Ascending aorta (tissue), 2 donors: ENCODE data around the gene GPR107. TPM values are rescaled to one million over a fixed set of nuclear protein-coding genes. Genes with fewer than 3 reads are reported as not detected.
"Not testable (repeated sequence)": the region's sequence is repeated elsewhere in the genome, so short reads cannot be mapped to it uniquely, and the experiment has no call there.

Experiments
- DNase-seq, 2 donors: peaks; one replicate each; pipeline ENCODE4 v3.0.0-alpha.2; 2019; ENCODE audit warnings: low spot score in 2 of 2
- H3K27ac ChIP-seq, 2 donors: fragments of 200-600 bp; sonication (generic); one replicate each; pipeline ENCODE4 v1.5.1; 2016 to 2017; ENCODE audit warnings: mild to moderate bottlenecking in 1 of 2
- H3K27me3 ChIP-seq: fragments of 200-600 bp; sonication (generic); one replicate; pipeline ENCODE4 v1.5.1; 2017
- H3K36me3 ChIP-seq, 2 donors: fragments of 200-600 bp; sonication (generic); one replicate each; pipeline ENCODE4 v1.5.1; 2016
- H3K4me1 ChIP-seq, 2 donors: fragments of 200-600 bp; sonication (generic); one replicate each; pipeline ENCODE4 v1.5.1; 2016 to 2017; ENCODE audit warnings: mild to moderate bottlenecking in 1 of 2
- H3K4me3 ChIP-seq, 2 donors: fragments of 200-600 bp; sonication (generic); one replicate each; pipeline ENCODE4 v1.5.1; 2016 to 2017; ENCODE audit warnings: mild to moderate bottlenecking in 1 of 2
- H3K9me3 ChIP-seq, 2 donors: fragments of 200-600 bp; sonication (generic); one replicate each; pipeline ENCODE4 v1.5.1; 2016
- CTCF ChIP-seq, 3 experiments: fragments of 200-600 bp in 2 of 3; fragments of 450-650 bp in 1 of 3; sonication (generic) in 2 of 3; IDR thresholded peaks; one replicate each; pipeline ENCODE4 v1.5.1; 2016 to 2019; ENCODE audit warnings: antibody characterized with exemption in 3 of 3, mild to moderate bottlenecking in 1 of 3, moderate library complexity in 1 of 3
- intact Hi-C: fragments of 100-400 bp; cut with DNase I; formaldehyde crosslinking; loops from one replicate; pipeline ENCODE4 v1.15.1; 2023
- total RNA-seq: library from RNA; depleted of rRNA; stranded (reverse); fragments of >200 nt; gene quantifications from one replicate; pipeline ENCODE4 v1.1.0, GENCODE V29; 2016

GPR107 gene
- total RNA-seq, result 37.4 TPM

GRCh38 chr9:130053504-130054324 is at the start of gene GPR107:
Gene GPR107 (plus strand): TSS chr9:130053906. CDS start chr9:130053933, 27 bp downstream.
- Histone ChIP-seq H3K4me1 (peaks cover 0 to 23% of the 10 kb centered on the region in 2 donors), H3K9me3 (no peaks in the 10 kb centered on the region), H3K4me3 (peak within 1 kb of the TSS; percentile 83 to 92), H3K27ac (peak within 1 kb of the TSS; percentile 88 to 92), H3K27me3 (no peaks in the 10 kb centered on the region), H3K36me3 (peaks cover 8% of the 10 kb centered on the region in 2 donors)
- intact Hi-C loops, result no loop called here
- peak in 1 of 2 donors; percentile 89 for DNase-seq
- TF ChIP-seq CTCF (IDR thresholded peaks at IDR 0.05), result no peak

DNA sequence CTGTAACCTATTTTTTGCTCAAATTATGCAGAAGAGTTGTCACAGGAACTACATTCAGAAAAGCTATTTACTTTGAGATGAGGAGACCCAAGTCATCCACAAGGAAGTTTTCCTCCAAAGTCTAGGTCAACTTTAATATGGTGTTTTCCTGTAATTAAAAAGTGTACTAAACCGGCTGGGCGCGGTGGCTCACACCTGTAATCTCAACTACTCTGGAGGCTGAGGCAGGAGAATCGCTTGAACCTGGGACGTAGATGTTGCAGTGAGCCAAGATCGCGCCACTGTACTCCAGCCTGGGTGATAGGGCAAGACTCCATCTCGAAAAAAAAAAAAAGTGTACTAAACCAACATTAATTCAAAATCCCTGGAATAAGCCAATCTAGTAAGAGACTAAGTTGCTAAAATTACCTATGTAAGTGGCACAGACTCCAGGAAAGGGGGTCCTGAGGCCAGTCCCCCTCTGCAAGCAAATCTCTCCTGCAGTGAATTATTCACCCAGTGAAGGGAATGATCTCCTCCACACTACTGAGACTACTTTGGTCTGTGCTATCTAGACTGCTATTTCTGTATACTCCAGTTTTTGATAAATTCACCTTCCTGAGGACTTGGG is 49.7 kb upstream of the GPR107 start:
- no peaks in the 10 kb centered on the region for H3K36me3 ChIP-seq
- H3K9me3 ChIP-seq, result no peaks in the 10 kb centered on the region
- H3K27ac ChIP-seq, result no peak overlapping the region
- TF ChIP-seq CTCF (IDR thresholded peaks at IDR 0.05), result no peak
- no peak for DNase-seq
- H3K4me3 ChIP-seq, result no peak overlapping the region
- intact Hi-C loops, result no loop called here
- H3K4me1 ChIP-seq, result peaks cover 0 to under 1% of the 10 kb centered on the region in 2 donors
- H3K27me3 ChIP-seq, result no peaks in the 10 kb centered on the region

GRCh38 chr9:130006952-130007351 is 46.8 kb upstream of the GPR107 start:
- H3K4me1 ChIP-seq, H3K4me3 ChIP-seq, intact Hi-C loops, DNase-seq, H3K9me3 ChIP-seq, H3K27ac ChIP-seq, H3K27me3 ChIP-seq, H3K36me3 ChIP-seq: not testable (repeated sequence)

- Histone ChIP-seq H3K27me3 (no peaks in the 10 kb centered on the region), H3K36me3 (no peaks in the 10 kb centered on the region), H3K4me3 (no peak overlapping the region), H3K4me1 (peaks cover 0 to 5% of the 10 kb centered on the region in 2 donors), H3K27ac (no peak overlapping the region), H3K9me3 (no peaks in the 10 kb centered on the region)
- no peak for TF ChIP-seq CTCF (IDR thresholded peaks at IDR 0.05)
- no peak for DNase-seq
- intact Hi-C loops, result no loop called here
These were observed 45.2 kb upstream of the GPR107 start for GRCh38 chr9:130008538-130008937.

DNA sequence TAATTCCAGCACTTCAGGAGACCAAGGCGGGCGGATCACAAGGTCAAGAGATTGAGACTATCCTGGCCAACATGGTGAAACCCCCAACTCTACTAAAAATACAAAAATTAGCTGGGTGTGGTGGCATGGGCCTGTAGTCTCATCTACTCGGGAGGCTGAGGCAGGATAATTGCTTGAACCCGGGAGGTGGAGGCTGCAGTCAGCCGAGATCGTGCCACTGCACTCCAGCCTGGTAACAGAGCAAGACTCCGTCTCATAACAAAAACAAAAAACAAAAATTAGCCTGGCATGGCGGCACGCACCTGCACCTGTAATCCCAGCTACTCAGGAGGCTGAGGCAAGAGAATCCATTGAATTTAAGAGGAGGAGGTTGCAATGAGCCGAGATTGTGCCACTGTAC is 44.2 kb upstream of the GPR107 start:
- H3K27me3 ChIP-seq, H3K36me3 ChIP-seq, H3K9me3 ChIP-seq, H3K4me3 ChIP-seq, H3K4me1 ChIP-seq, intact Hi-C loops, DNase-seq, H3K27ac ChIP-seq: not testable (repeated sequence)

DNA sequence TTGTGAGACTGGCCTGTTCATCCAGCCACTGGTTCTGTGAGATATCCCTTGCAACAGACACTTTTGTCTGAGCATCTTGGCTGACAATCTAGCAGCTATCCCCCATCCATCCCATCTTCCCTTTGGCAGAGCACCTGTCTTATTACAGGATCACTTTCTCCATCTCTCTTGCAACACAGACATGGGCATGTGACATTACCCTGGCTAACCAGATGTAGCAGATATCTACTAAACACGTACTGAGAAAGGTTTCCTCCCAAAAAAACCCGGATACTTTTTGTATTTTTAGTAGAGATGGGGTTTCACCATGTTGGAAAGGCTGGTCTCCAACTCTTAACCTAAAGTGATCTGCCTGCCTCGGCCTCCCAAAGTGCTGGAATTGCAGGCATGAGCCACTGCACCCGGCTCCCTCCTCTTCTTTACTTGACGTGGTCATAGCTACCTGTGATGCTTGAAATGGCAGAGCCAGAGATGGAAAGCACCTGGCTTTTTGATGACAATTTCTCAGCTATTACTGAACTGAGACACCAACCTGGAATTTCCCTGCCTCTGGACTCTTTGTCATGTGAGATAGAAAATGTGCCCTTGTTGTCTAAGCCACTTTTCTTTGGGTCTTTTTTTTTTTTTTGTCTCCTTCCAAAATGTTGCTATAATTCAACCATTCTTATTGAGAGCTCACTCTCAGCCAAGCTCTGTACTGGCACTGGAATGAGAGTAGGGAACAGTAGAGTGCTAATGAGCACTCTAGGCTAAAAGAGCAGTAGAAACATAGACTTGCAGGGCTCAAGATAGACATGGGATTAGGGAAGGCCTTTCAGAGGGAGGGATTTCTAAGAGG is 43.3 kb upstream of the GPR107 start:
- intact Hi-C loops, result no loop called here
- TF ChIP-seq CTCF (IDR thresholded peaks at IDR 0.05), result no peak

More for the DNA sequence above, 43.3 kb upstream of the GPR107 start:
- Histone ChIP-seq H3K27me3 (no peaks in the 10 kb centered on the region), H3K27ac (peak overlapping the region in 1 of 2 donors; percentile 11), H3K4me1 (peaks cover 0 to 5% of the 10 kb centered on the region in 2 donors), H3K36me3 (no peaks in the 10 kb centered on the region), H3K9me3 (no peaks in the 10 kb centered on the region), H3K4me3 (no peak overlapping the region)
- DNase-seq, result no peak
